K562 (cell line): Measurements from ENCODE around the gene ATXN10. TPM values are rescaled to one million over a fixed set of nuclear protein-coding genes. Genes with fewer than 3 reads are reported as not detected.

ENCODE experiments used
- ATAC-seq: fragments of 200-7000 bp; cut with Tn5 transposase; 3 replicates; pipeline ENCODE4 v1.9.1; 2020; ENCODE audit warnings: moderate library complexity
- BruUV-seq: library from RNA; stranded (reverse); fragments of 400-500 nt; replicated peaks from 2 replicates; lab custom pipeline; 2021; lab: Mats Ljungman, UMichigan
- CTCF ChIA-PET: fragments of 300-600 bp; formaldehyde crosslinking; extraction: SDS; loops from one replicate; lab custom pipeline; 2021; ENCODE audit warnings: low intra/inter-chr PET ratio; lab: Yijun Ruan, JAX
- POLR2A ChIA-PET: fragments of 300-600, 350-650 bp; sonication (Branson Sonifier 250); formaldehyde crosslinking; extraction: SDS; loops from one replicate; lab custom pipeline; 2021; ENCODE audit warnings: antibody characterized with exemption, inconsistent platforms; lab: Yijun Ruan, JAX
- DNase-seq, 4 experiments: peaks; one replicate each; pipeline versions ENCODE4 v3.0.0 to v3.0.0-alpha.2; 2011 to 2018; ENCODE audit warnings: low spot score in 3 of 4, mixed read lengths in 3 of 4; ENCODE audit errors: extremely low read depth in 1 of 4
- FAIRE-seq: peaks from 2 replicates; lab custom pipeline; 2011; peaks lifted over from hg19 to GRCh38; lab: Jason Lieb, UNC
- H2AFZ ChIP-seq: 2 replicates; pipeline ENCODE4 v1.6.0; 2011; ENCODE audit warnings: low read depth, low read length, control low read depth, inconsistent platforms
- H3K27ac ChIP-seq: fragments of 200-600 bp; 3 replicates; pipeline ENCODE4 v1.8.0; 2011; ENCODE audit warnings: low read depth, mild to moderate bottlenecking, control low read depth, inconsistent platforms, low read length, moderate library complexity, mixed read lengths; ENCODE audit errors: extremely low read depth
- H3K27me3 ChIP-seq, 2 experiments: fragments of 300-600 bp in 1 of 2; 2 replicates in 1 of 2; 3 replicates in 1 of 2; pipeline versions ENCODE4 v1.6.0 to v1.8.0; 2011; ENCODE audit warnings: inconsistent platforms in 2 of 2, low read length in 2 of 2, mild to moderate bottlenecking in 1 of 2, mixed read lengths in 1 of 2, moderate library complexity in 1 of 2; ENCODE audit not compliant: control insufficient read depth in 2 of 2, insufficient read depth in 2 of 2
- H3K36me3 ChIP-seq: fragments of 300-600 bp; 3 replicates; pipeline ENCODE4 v1.8.0; 2011; ENCODE audit warnings: mild to moderate bottlenecking, low read length, inconsistent platforms; ENCODE audit not compliant: control insufficient read depth, insufficient read depth
- H3K4me1 ChIP-seq, 2 experiments: fragments of 200-600 bp in 1 of 2; replicated peaks in 1 of 2; 2 replicates in 1 of 2; 3 replicates in 1 of 2; pipeline versions ENCODE4 v1.5.1 to v1.8.0; 2011; ENCODE audit warnings: inconsistent platforms in 2 of 2, low read length in 2 of 2, mild to moderate bottlenecking in 1 of 2, mixed read lengths in 1 of 2, moderate library complexity in 1 of 2; ENCODE audit not compliant: control insufficient read depth in 2 of 2, insufficient read depth in 2 of 2
- H3K4me2 ChIP-seq: 2 replicates; pipeline ENCODE4 v1.6.1; 2011; ENCODE audit warnings: low read length, control low read depth, inconsistent platforms, mixed read lengths; ENCODE audit not compliant: insufficient read depth
- H3K4me3 ChIP-seq: fragments of 200-600 bp; sonication (generic), shearing (Covaris generic); 2 replicates; pipeline ENCODE4 v1.5.1; 2016; ENCODE audit warnings: control low read depth, inconsistent platforms
- H3K79me2 ChIP-seq: fragments of 200-600 bp; 3 replicates; pipeline ENCODE4 v1.8.0; 2011; ENCODE audit warnings: low read length, inconsistent platforms; ENCODE audit not compliant: control insufficient read depth, insufficient read depth
- H3K9ac ChIP-seq, 2 experiments: 2 replicates each; pipeline versions ENCODE4 v1.6.0 to v1.6.1; 2011; ENCODE audit warnings: low read depth in 2 of 2, low read length in 2 of 2, control low read depth in 1 of 2, inconsistent platforms in 1 of 2, mild to moderate bottlenecking in 1 of 2, mixed read lengths in 1 of 2; ENCODE audit not compliant: insufficient read depth in 1 of 2
- H3K9me1 ChIP-seq: one replicate; pipeline ENCODE4 v1.6.0; 2011; ENCODE audit warnings: inconsistent platforms, mild to moderate bottlenecking, low read length, moderate library complexity; ENCODE audit not compliant: control insufficient read depth, insufficient read depth
- H3K9me3 ChIP-seq: replicated peaks from 2 replicates; pipeline ENCODE4 v1.5.1; 2011; ENCODE audit warnings: low read depth, low read length, inconsistent platforms; ENCODE audit not compliant: control insufficient read depth, insufficient read depth
- H4K20me1 ChIP-seq: replicated peaks from 2 replicates; pipeline ENCODE4 v1.6.1; 2011; ENCODE audit warnings: low read length, inconsistent platforms, mixed read lengths; ENCODE audit not compliant: control insufficient read depth, insufficient read depth
- ARID4B ChIP-seq: sonication (generic); formaldehyde crosslinking; IDR thresholded peaks from 2 replicates; pipeline ENCODE4 v1.8.0; 2022; ENCODE audit warnings: mild to moderate bottlenecking, missing genetic modification reagents
- BRD4 ChIP-seq: fragments of 200-600 bp; sonication (generic); IDR thresholded peaks from 2 replicates; pipeline ENCODE4 v1.6.1; 2017; ENCODE audit warnings: inconsistent platforms
- CBX1 ChIP-seq: sonication (generic); IDR thresholded peaks from 2 replicates; pipeline ENCODE4 v1.6.1; 2016; ENCODE audit warnings: antibody characterized with exemption, low read depth, mild to moderate bottlenecking
- CREB1 ChIP-seq, 2 experiments: sonication (generic) in 1 of 2; formaldehyde crosslinking in 1 of 2; IDR thresholded peaks; 2 replicates each; pipeline versions ENCODE4 v1.6.1 to v1.8.0; 2012 to 2022; ENCODE audit warnings: inconsistent platforms in 1 of 2, mild to moderate bottlenecking in 1 of 2, missing genetic modification reagents in 1 of 2, moderate library complexity in 1 of 2
- HINFP ChIP-seq: fragments of 450-650 bp; conservative IDR thresholded peaks from 2 replicates; pipeline ENCODE4 v1.6.1; 2016; ENCODE audit warnings: missing genetic modification characterization, low read depth, mild to moderate bottlenecking, control low read depth, missing compliant biosample characterization
- KDM5B ChIP-seq: fragments of 200-600 bp; sonication (generic); IDR thresholded peaks from 2 replicates; pipeline ENCODE4 v1.6.1; 2012; ENCODE audit warnings: low read depth, mild to moderate bottlenecking, moderate library complexity, low read length, control low read depth, inconsistent platforms; ENCODE audit not compliant: insufficient replicate concordance
- KLF10 ChIP-seq: fragments of 250-450 bp; sonication (Bioruptor Pico); IDR thresholded peaks from 2 replicates; pipeline ENCODE4 v1.6.1; 2021; ENCODE audit warnings: matching md5 sums
- MAFK ChIP-seq: IDR thresholded peaks from 2 replicates; pipeline ENCODE4 v1.6.1; 2011; ENCODE audit warnings: low read length, improper control_type of control experiment
- OTX1 ChIP-seq: fragments of 450-650 bp; formaldehyde crosslinking; IDR thresholded peaks from 2 replicates; pipeline ENCODE4 v1.4.0; 2022; ENCODE audit warnings: mild to moderate bottlenecking
- RBM15 ChIP-seq: fragments of 200-400 bp; formaldehyde crosslinking; IDR thresholded peaks from 2 replicates; pipeline ENCODE4 v1.6.1; 2018; ENCODE audit warnings: mild to moderate bottlenecking, low read length, moderate library complexity; ENCODE audit not compliant: insufficient read depth
- THRA ChIP-seq: fragments of 450-650 bp; IDR thresholded peaks from 2 replicates; pipeline ENCODE4 v1.6.1; 2017; ENCODE audit warnings: mild to moderate bottlenecking, moderate library complexity
- ZFP36 ChIP-seq: fragments of 150-350 bp; IDR thresholded peaks from 2 replicates; pipeline ENCODE4 v1.6.1; 2018; ENCODE audit warnings: low read length, low read depth; ENCODE audit not compliant: partially characterized antibody
- WGBS: fragments of 100-300 bp; shearing (Covaris generic); methylation state at CpG from one replicate; pipeline ENCODE4 v1.1.6; 2016; ENCODE audit warnings: low coverage, mixed read lengths; ENCODE audit not compliant: insufficient coverage; ENCODE audit errors: missing lambda C conversion rate; 5-methylcytosine and 5-hydroxymethylcytosine counted together
- in situ Hi-C: fragments of 300-500 bp; cut with MboI; formaldehyde crosslinking; loops from 4 replicates; pipeline ENCODE4 v1.15.0; 2018; ENCODE audit warnings: inconsistent platforms, mixed read lengths
- intact Hi-C: fragments of 100-400 bp; cut with micrococcal nuclease; formaldehyde crosslinking; loops from 2 replicates; pipeline ENCODE4 v1.14.2; 2022
- polyA plus RNA-seq, 8 experiments: library from polyadenylated mRNA; depleted of rRNA in 4 of 8; stranded (reverse) in 5 of 8; unstranded in 3 of 8; fragments of >200 nt; fragmentation: Nextera tagmentation in 2 of 8; fragmentation: Illumina TruSeq in 1 of 8; extraction: Ambion mirVana in 2 of 8; extraction: Trizol in 1 of 8; gene quantifications; 2 replicates each; pipeline versions ENCODE4 v1.2.1 to v1.2.3, GENCODE V29; 2011 to 2014; ENCODE audit warnings: inconsistent platforms in 1 of 8, missing spikeins in 1 of 8
- total RNA-seq, 7 experiments: library from RNA; depleted of rRNA in 6 of 7; stranded (reverse); fragments of >200 nt in 6 of 7; fragmentation: Illumina TruSeq in 2 of 7; extraction: Trizol in 2 of 7; gene quantifications; 2 replicates each; pipeline versions ENCODE4 v1.2.1 to v1.2.3, GENCODE V29; 2011 to 2021; ENCODE audit warnings: low replicate concordance in 1 of 7

The ATXN10 gene
- total and polyA plus RNA-seq, 9 of the 15 experiments (the other 6 are each of a cell fraction or from before 2014, with no cell fraction given), result 11.5 to 190 (median 33.6) TPM

GRCh38 chr22:45640291-45640940, 31.2 kb upstream of the ATXN10 start:
- Histone ChIP-seq H3K4me2 (no peak overlapping the region), H3K27me3 (peaks cover 0 to 27% of the 10 kb centered on the region in 2 experiments; a peak in 2 of 5 replicates), H3K9me1 (no peaks in the 10 kb centered on the region), H3K4me1 (peaks cover 13 to 23% of the 10 kb centered on the region in 2 experiments), H3K79me2 (no peaks in the 10 kb centered on the region), H2AFZ (no peak overlapping the region), H3K9ac (no peak overlapping the region), H3K27ac (no peak overlapping the region), H3K36me3 (no peaks in the 10 kb centered on the region), H4K20me1 (no peaks in the 10 kb centered on the region), H3K4me3 (no peak overlapping the region), H3K9me3 (no peaks in the 10 kb centered on the region)
- intact Hi-C loops, result no loop called here
- ChIA-PET CTCF (no interaction called here), POLR2A (interaction anchor here (0.6 kb wide), 1 partner anchor 31 kb away, joined by 3 read pairs; the partner anchor contains the start of gene ATXN10)
- BruUV-seq, result no TSS peak
- ATAC-seq, result no peak
- in situ Hi-C loops, result loop anchor here (5.0 to 10.0 kb wide), 3 partner anchors 63 to 342 kb away; no protein-coding TSS in a partner anchor
- TF ChIP-seq CBX1 (no peak), OTX1 (CRISPR knock-in tag) (no peak), ARID4B (CRISPR knock-in tag) (no peak), KLF10 (no peak), BRD4 (no peak), KDM5B (no peak), ZFP36 (no peak), THRA (no peak), HINFP (tag) (no peak), RBM15 (no peak), MAFK (no peak), CREB1 (IDR thresholded peaks at IDR 0.05) (no peak), CREB1 (CRISPR knock-in tag; IDR thresholded peaks at IDR 0.05) (no peak)
- no peak for FAIRE-seq
- 53% methylated on average over 5 of the region's 7 CpGs for WGBS
- no peak for DNase-seq
